T-helper 1 cell treated with Interleukin-12 subunit alpha and Interleukin-12 subunit beta and Interleukin-4 antibody, amounts not matched to agents 30 ng/mL and 1 ng/mL, for 36 hours (primary cell): Measurements from ENCODE around the gene C1orf141. TPM values are rescaled to one million over a fixed set of nuclear protein-coding genes. Genes with fewer than 3 reads are reported as not detected.
"Not testable (repeated sequence)": the region's sequence is repeated elsewhere in the genome, so short reads cannot be mapped to it uniquely, and the experiment has no call there.

Experiments used
- intact Hi-C: fragments of 100-400 bp; cut with micrococcal nuclease; formaldehyde crosslinking; loops from one replicate; pipeline ENCODE4 v1.15.1; 2024
- total RNA-seq: library from RNA; stranded (reverse); gene quantifications from 2 replicates; pipeline ENCODE4 v1.2.3, GENCODE V29; 2022

The C1orf141 gene
- total RNA-seq, 1 donor from 2014 or later = not detected

- intact Hi-C loops = no loop called here
These were observed 37.5 kb downstream of the C1orf141 start for GRCh38 chr1:67097305-67097704.

- intact Hi-C loops = no loop called here
These were observed 40.6 kb downstream of the C1orf141 start for GRCh38 chr1:67094191-67094590.

GRCh38 chr1:67089685-67090208 is 45.0 kb downstream of the C1orf141 start:
- intact Hi-C loops = no loop called here

- intact Hi-C loops = no loop called here
These were observed 46.3 kb downstream of the C1orf141 start for GRCh38 chr1:67088440-67088839.

- intact Hi-C loops = no loop called here
These were observed 49.4 kb downstream of the C1orf141 start for GRCh38 chr1:67085326-67085725.

- intact Hi-C loops = no loop called here
These were observed 49.9 kb downstream of the C1orf141 start for GRCh38 chr1:67084765-67085318.

- intact Hi-C loops = no loop called here
These were observed 56.5 kb downstream of the C1orf141 start for GRCh38 chr1:67078291-67078690.

GRCh38 chr1:67077593-67077992 is 57.2 kb downstream of the C1orf141 start:
- intact Hi-C loops = no loop called here

- intact Hi-C loops = no loop called here
These were observed 62.0 kb downstream of the C1orf141 start for GRCh38 chr1:67072749-67073148.

- intact Hi-C loops = not testable (repeated sequence)
These were observed 67.1 kb downstream of the C1orf141 start for GRCh38 chr1:67067655-67068054.

- intact Hi-C loops = no loop called here
These were observed 72.4 kb downstream of the C1orf141 start for GRCh38 chr1:67062412-67062811.

GRCh38 chr1:67061266-67061665 is 73.5 kb downstream of the C1orf141 start:
- intact Hi-C loops = no loop called here

- intact Hi-C loops = no loop called here
These were observed 74.0 kb downstream of the C1orf141 start for GRCh38 chr1:67060811-67061218.

- intact Hi-C loops = loop anchor here (10.0 kb wide), 2 partner anchors 725 to 1995 kb away; no protein-coding TSS in a partner anchor
These were observed 75.4 kb downstream of the C1orf141 start for GRCh38 chr1:67059346-67059745.

- intact Hi-C loops = loop anchor here (10.0 kb wide), 2 partner anchors 724 to 1994 kb away; no protein-coding TSS in a partner anchor
These were observed 76.0 kb downstream of the C1orf141 start for GRCh38 chr1:67058761-67059160.

GRCh38 chr1:67058242-67058641 is 76.5 kb downstream of the C1orf141 start:
- intact Hi-C loops = loop anchor here (10.0 kb wide), 2 partner anchors 723 to 1993 kb away; no protein-coding TSS in a partner anchor

GRCh38 chr1:67053785-67054772 is 80.7 kb downstream of the C1orf141 start, which contains the start of gene SLC35D1:
Gene SLC35D1 (minus strand): TSS chr1:67054148. CDS start chr1:67054013, 135 bp downstream.
- intact Hi-C loops = loop anchor here (1.0 to 10.0 kb wide), 16 partner anchors 58 to 1989 kb away; partner anchors contain the start of genes DNAI4, LEPR, LEPROT and MIER1

GRCh38 chr1:67053535-67053784 is 81.3 kb downstream of the C1orf141 start:
- intact Hi-C loops = loop anchor here (1.0 to 10.0 kb wide), 12 partner anchors 72 to 1989 kb away; partner anchors contain the start of genes LEPR, LEPROT and SERBP1

- intact Hi-C loops = loop anchor here (1.0 to 10.0 kb wide), 12 partner anchors 72 to 1988 kb away; partner anchors contain the start of genes LEPR, LEPROT and SERBP1
These were observed 81.8 kb downstream of the C1orf141 start for GRCh38 chr1:67052741-67053534.

GRCh38 chr1:67051196-67051595 is 83.6 kb downstream of the C1orf141 start:
- intact Hi-C loops = loop anchor here (5.0 to 10.0 kb wide), 4 partner anchors 141 to 1986 kb away; partner anchors contain the start of genes LEPR and LEPROT
